Measurements from ENCODE around the gene DLG2. TPM values are rescaled to one million over a fixed set of nuclear protein-coding genes. Genes with fewer than 3 reads are reported as not detected.

Gene DLG2
- total and polyA plus RNA-seq, 7 donors, result 0.60 to 25.8 (median 9.7) TPM; not detected in 1

- intact Hi-C loops (cut with DNase I), result loop anchor here (5.0 kb wide), 1 partner anchor 733 kb away; no protein-coding TSS in a partner anchor
- no peak for DNase-seq
Measured at GRCh38 chr11:84560206-84560605, 1066.9 kb downstream of the DLG2 start.

GRCh38 chr11:84558085-84558905 lies 1068.8 kb downstream of the DLG2 start:
- no peaks in the 10 kb centered on the region for H3K9me3 ChIP-seq
- 11 to 53% methylated on average over 5 of the region's 5 CpGs for WGBS, 2 donors
- TF ChIP-seq CTCF (IDR thresholded peaks at IDR 0.05), result peak; percentile 20 to 65 (median 61)
- TF ChIP-seq POLR2AphosphoS5 (IDR thresholded peaks at IDR 0.05), result no peak
- TF ChIP-seq EP300 (IDR thresholded peaks at IDR 0.05), result no peak
- H3K4me3 ChIP-seq, result no peak overlapping the region
- no peaks in the 10 kb centered on the region for H3K36me3 ChIP-seq
- intact Hi-C loops (cut with DNase I), result no loop called here
- H3K27me3 ChIP-seq, result no peaks in the 10 kb centered on the region
- no peaks in the 10 kb centered on the region for H3K4me1 ChIP-seq
- no peak overlapping the region for H3K27ac ChIP-seq
- no peak for DNase-seq

More at GRCh38 chr11:84560206-84560605, 1066.9 kb downstream of the DLG2 start:
- H3K27me3 ChIP-seq, result no peaks in the 10 kb centered on the region
- no peak for TF ChIP-seq POLR2AphosphoS5 (IDR thresholded peaks at IDR 0.05)
- TF ChIP-seq POLR2A (IDR thresholded peaks at IDR 0.05), result no peak
- no peak for TF ChIP-seq EP300 (IDR thresholded peaks at IDR 0.05)
- TF ChIP-seq CTCF (IDR thresholded peaks at IDR 0.05), result no peak
- H3K9me3 ChIP-seq, result no peaks in the 10 kb centered on the region
- no peaks in the 10 kb centered on the region for H3K36me3 ChIP-seq
- 93 to 97% methylated on average over 1 of the region's 1 CpG for WGBS, 2 donors
- H3K4me3 ChIP-seq, result no peak overlapping the region
- no peak overlapping the region for H3K27ac ChIP-seq
- H3K4me1 ChIP-seq, result peaks cover 0 to 6% (median 0%) of the 10 kb centered on the region in 4 donors

GRCh38 chr11:84552791-84553190 lies 1074.4 kb downstream of the DLG2 start:
- H3K4me1 ChIP-seq, result no peaks in the 10 kb centered on the region
- no peaks in the 10 kb centered on the region for H3K9me3 ChIP-seq
- DNase-seq, result no peak
- H3K27ac ChIP-seq, result no peak overlapping the region
- no peak overlapping the region for H3K4me3 ChIP-seq
- H3K27me3 ChIP-seq, result no peaks in the 10 kb centered on the region
- H3K36me3 ChIP-seq, result no peaks in the 10 kb centered on the region
- no peak for TF ChIP-seq POLR2AphosphoS5 (IDR thresholded peaks at IDR 0.05)
- no peak for TF ChIP-seq POLR2A (IDR thresholded peaks at IDR 0.05)
- no peak for TF ChIP-seq CTCF (IDR thresholded peaks at IDR 0.05)
- no peak for TF ChIP-seq EP300 (IDR thresholded peaks at IDR 0.05)
- intact Hi-C loops (cut with DNase I), result no loop called here
- 81 to 86% methylated on average over 2 of the region's 2 CpGs for WGBS, 2 donors

- no peak overlapping the region for H3K27ac ChIP-seq
- H3K27me3 ChIP-seq, result no peaks in the 10 kb centered on the region
- DNase-seq, result no peak
- no peak overlapping the region for H3K4me3 ChIP-seq
- WGBS, 2 donors, result 41 to 62% methylated on average over 3 of the region's 3 CpGs
- no peaks in the 10 kb centered on the region for H3K4me1 ChIP-seq
- H3K9me3 ChIP-seq, result no peaks in the 10 kb centered on the region
- TF ChIP-seq EP300 (IDR thresholded peaks at IDR 0.05) (no peak), POLR2A (IDR thresholded peaks at IDR 0.05) (no peak), CTCF (IDR thresholded peaks at IDR 0.05) (no peak), POLR2AphosphoS5 (IDR thresholded peaks at IDR 0.05) (no peak)
- H3K36me3 ChIP-seq, result no peaks in the 10 kb centered on the region
- intact Hi-C loops (cut with DNase I), result no loop called here
Measured at GRCh38 chr11:84549217-84549616, 1077.9 kb downstream of the DLG2 start.

All from sigmoid colon (tissue), 7 donors.